ENCODE results near the gene GREB1. TPM values are rescaled to one million over a fixed set of nuclear protein-coding genes. Genes with fewer than 3 reads are reported as not detected.

Gene GREB1
- polyA plus RNA-seq, 1 donor from 2014 or later: 17.2 TPM

DNA sequence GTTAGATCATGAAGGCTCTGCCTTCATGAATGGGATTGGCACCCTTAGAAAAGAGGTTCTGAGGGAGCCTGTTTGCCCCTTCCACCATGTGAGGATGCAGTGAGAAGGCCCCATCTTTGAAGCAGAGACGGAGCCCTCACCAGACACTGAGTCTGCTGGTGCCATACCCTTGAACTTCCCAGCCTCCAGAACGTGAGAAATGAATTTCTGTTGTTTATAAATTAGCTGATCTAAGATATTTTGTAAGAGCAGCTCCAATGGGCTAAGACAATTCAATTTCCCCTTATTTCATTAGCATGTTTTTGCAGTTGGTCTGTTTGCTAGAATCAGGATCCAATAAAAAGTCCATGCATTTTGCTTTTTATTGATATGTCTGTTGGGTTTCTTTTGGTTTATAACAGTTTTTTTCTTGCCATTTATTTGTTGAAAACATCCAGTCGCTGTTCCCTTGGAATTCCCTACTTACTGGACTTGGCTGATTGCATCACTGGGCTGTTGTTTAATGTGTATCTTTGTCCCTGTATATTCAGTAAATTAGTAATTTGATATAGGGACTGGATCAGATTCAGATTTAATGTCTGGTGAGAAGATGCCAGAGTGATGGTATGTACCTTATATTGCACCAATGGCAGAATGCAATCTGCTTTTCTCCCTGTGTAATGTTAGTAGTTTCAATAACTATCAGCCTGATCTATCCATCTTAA, 24.0 kb upstream of the GREB1 start:
- H2AFZ ChIP-seq (ENCODE audit: low read depth, low read length): no peak overlapping the region
- H4K20me1 ChIP-seq (ENCODE audit: insufficient read depth): no peaks in the 10 kb centered on the region
- no peaks in the 10 kb centered on the region for H3K27me3 ChIP-seq (ENCODE audit: insufficient read depth, low read depth, low read length)
- H3K9me2 ChIP-seq (ENCODE audit: insufficient read depth, low read length): no peaks in the 10 kb centered on the region
- no peak overlapping the region for H3K4me2 ChIP-seq (ENCODE audit: low read length)
- TF ChIP-seq EZH2 (IDR thresholded peaks at IDR 0.05; ENCODE audit: borderline replicate concordance, insufficient read depth, low read length, poor library complexity, severe bottlenecking) (no peak), EP300 (conservative IDR thresholded peaks at IDR 0.05; ENCODE audit: poor library complexity, severe bottlenecking) (no peak), CTCF (IDR thresholded peaks at IDR 0.05; ENCODE audit: poor library complexity, severe bottlenecking) (no peak), POLR2AphosphoS5 (IDR thresholded peaks at IDR 0.05) (no peak), RAD21 (conservative IDR thresholded peaks at IDR 0.05) (no peak), SMC3 (conservative IDR thresholded peaks at IDR 0.05; ENCODE audit: poor library complexity) (no peak), MXI1 (conservative IDR thresholded peaks at IDR 0.05; ENCODE audit: poor library complexity, severe bottlenecking) (no peak), REST (IDR thresholded peaks at IDR 0.05; ENCODE audit: borderline replicate concordance) (no peak), TAF1 (IDR thresholded peaks at IDR 0.05; ENCODE audit: low read depth) (no peak)
- H3K27ac ChIP-seq (ENCODE audit: low read length): no peak overlapping the region
- H3K9me3 ChIP-seq (ENCODE audit: low read length): no peaks in the 10 kb centered on the region
- no peak overlapping the region for H3K4me3 ChIP-seq (ENCODE audit: low read length)
- no peaks in the 10 kb centered on the region for H3K79me2 ChIP-seq (replicated peaks; ENCODE audit: insufficient read depth, low read length)
- H3K36me3 ChIP-seq (ENCODE audit: insufficient read depth, low read length): no peaks in the 10 kb centered on the region
- H3F3A ChIP-seq (ENCODE audit: insufficient read depth, low read length, poor library complexity, severe bottlenecking): no peaks in the 10 kb centered on the region
- no peak overlapping the region for H3K9ac ChIP-seq (ENCODE audit: low read length)

GRCh38 chr2:11512431-11512830, 21.4 kb upstream of the GREB1 start:
- no peaks in the 10 kb centered on the region for H3K9me2 ChIP-seq (ENCODE audit: insufficient read depth, low read length)
- H3K27ac ChIP-seq (ENCODE audit: low read length): no peak overlapping the region
- no peak for TF ChIP-seq REST (IDR thresholded peaks at IDR 0.05; ENCODE audit: borderline replicate concordance)
- no peak overlapping the region for H3K9ac ChIP-seq (ENCODE audit: low read length)
- H4K20me1 ChIP-seq (ENCODE audit: insufficient read depth): no peaks in the 10 kb centered on the region
- H2AFZ ChIP-seq (ENCODE audit: low read depth, low read length): no peak overlapping the region
- H3K9me3 ChIP-seq (ENCODE audit: low read length): no peaks in the 10 kb centered on the region
- H3K79me2 ChIP-seq (replicated peaks; ENCODE audit: insufficient read depth, low read length): no peaks in the 10 kb centered on the region
- H3K4me3 ChIP-seq (ENCODE audit: low read length): no peak overlapping the region
- no peak overlapping the region for H3K4me2 ChIP-seq (ENCODE audit: low read length)
- no peaks in the 10 kb centered on the region for H3F3A ChIP-seq (ENCODE audit: insufficient read depth, low read length, poor library complexity, severe bottlenecking)
- no peaks in the 10 kb centered on the region for H3K27me3 ChIP-seq (ENCODE audit: insufficient read depth, low read depth, low read length)
- no peaks in the 10 kb centered on the region for H3K36me3 ChIP-seq (ENCODE audit: insufficient read depth, low read length)

All from neural cell (in vitro differentiated cells).